Liver (tissue), 9 donors: ENCODE results near the gene CEP295NL. TPM values are rescaled to one million over a fixed set of nuclear protein-coding genes. Genes with fewer than 3 reads are reported as not detected.

Experiments used
- DNase-seq: peaks from one replicate; pipeline ENCODE4 v3.0.0-alpha.2; 2017; ENCODE audit warnings: low spot score
- H3K27ac ChIP-seq, 2 donors: one replicate each; pipeline ENCODE4 v1.7.0; 2013; ENCODE audit warnings: inconsistent platforms in 2 of 2, low read length in 2 of 2, control low read depth in 1 of 2, low read depth in 1 of 2, mild to moderate bottlenecking in 1 of 2
- H3K27me3 ChIP-seq, 4 donors: one replicate each; pipeline versions ENCODE4 v1.6.1 to v1.7.0; 2013; ENCODE audit warnings: low read length in 3 of 4, inconsistent platforms in 1 of 4, mild to moderate bottlenecking in 1 of 4, moderate library complexity in 1 of 4; ENCODE audit not compliant: control insufficient read depth in 4 of 4, insufficient read depth in 4 of 4
- H3K36me3 ChIP-seq, 4 donors: one replicate each; pipeline versions ENCODE4 v1.6.1 to v1.7.0; 2013; ENCODE audit warnings: low read length in 3 of 4, mild to moderate bottlenecking in 3 of 4, low read depth in 1 of 4, moderate library complexity in 1 of 4; ENCODE audit not compliant: control insufficient read depth in 4 of 4, insufficient read depth in 3 of 4
- H3K4me1 ChIP-seq, 4 donors: one replicate each; pipeline versions ENCODE4 v1.6.1 to v1.7.0; 2013; ENCODE audit warnings: low read length in 3 of 4, mild to moderate bottlenecking in 3 of 4, moderate library complexity in 1 of 4; ENCODE audit not compliant: control insufficient read depth in 4 of 4, insufficient read depth in 4 of 4
- H3K4me3 ChIP-seq, 3 donors: one replicate each; pipeline versions ENCODE4 v1.6.1 to v1.7.0; 2013; ENCODE audit warnings: low read length in 3 of 3, control low read depth in 1 of 3, low read depth in 1 of 3, mild to moderate bottlenecking in 1 of 3
- H3K9ac ChIP-seq, 2 donors: one replicate each; pipeline ENCODE4 v1.7.0; 2013; ENCODE audit warnings: low read length in 2 of 2, mild to moderate bottlenecking in 2 of 2, moderate library complexity in 2 of 2, control low read depth in 1 of 2, low read depth in 1 of 2
- H3K9me3 ChIP-seq, 4 donors: one replicate each; pipeline versions ENCODE4 v1.6.1 to v1.7.0; 2013; ENCODE audit warnings: low read length in 3 of 4; ENCODE audit not compliant: control insufficient read depth in 4 of 4
- ATF3 ChIP-seq: IDR thresholded peaks from 2 replicates; pipeline ENCODE4 v1.6.1; 2016; ENCODE audit warnings: antibody characterized with exemption
- FOXA1 ChIP-seq: IDR thresholded peaks from 2 replicates; pipeline ENCODE4 v1.6.1; 2016; ENCODE audit warnings: antibody characterized with exemption
- FOXA2 ChIP-seq: IDR thresholded peaks from 2 replicates; pipeline ENCODE4 v1.6.1; 2016; ENCODE audit warnings: antibody characterized with exemption
- GABPA ChIP-seq, 2 donors: IDR thresholded peaks in 1 of 2; conservative IDR thresholded peaks in 1 of 2; 2 replicates each; pipeline ENCODE4 v1.6.1; 2016; ENCODE audit warnings: antibody characterized with exemption in 2 of 2, mild to moderate bottlenecking in 1 of 2, moderate library complexity in 1 of 2
- HNF4A ChIP-seq, 2 donors: conservative IDR thresholded peaks; 2 replicates each; pipeline ENCODE4 v1.6.1; 2016; ENCODE audit warnings: antibody characterized with exemption in 2 of 2, mild to moderate bottlenecking in 2 of 2
- JUND ChIP-seq, 2 donors: IDR thresholded peaks; 2 replicates each; pipeline ENCODE4 v1.6.1; 2016; ENCODE audit warnings: antibody characterized with exemption in 2 of 2
- NR2F2 ChIP-seq: IDR thresholded peaks from 2 replicates; pipeline ENCODE4 v1.6.1; 2016; ENCODE audit warnings: antibody characterized with exemption
- RAD21 ChIP-seq, 2 donors: IDR thresholded peaks; 2 replicates each; pipeline ENCODE4 v1.6.1; 2016; ENCODE audit warnings: antibody characterized with exemption in 2 of 2, mild to moderate bottlenecking in 2 of 2
- RXRA ChIP-seq, 2 donors: IDR thresholded peaks; 2 replicates each; pipeline ENCODE4 v1.6.1; 2017 to 2018; ENCODE audit warnings: antibody characterized with exemption in 2 of 2, mild to moderate bottlenecking in 1 of 2
- TAF1 ChIP-seq: conservative IDR thresholded peaks from 2 replicates; pipeline ENCODE4 v1.6.1; 2016; ENCODE audit warnings: antibody characterized with exemption, mild to moderate bottlenecking
- YY1 ChIP-seq: IDR thresholded peaks from 2 replicates; pipeline ENCODE4 v1.6.1; 2016; ENCODE audit warnings: antibody characterized with exemption, mild to moderate bottlenecking
- ZBTB33 ChIP-seq: IDR thresholded peaks from 2 replicates; pipeline ENCODE4 v1.6.1; 2016; ENCODE audit warnings: antibody characterized with exemption
- WGBS: extraction: QIAGEN DNeasy Blood & Tissue Kit; methylation state at CpG from one replicate; pipeline ENCODE4 v1.1.7; 2013; 5-methylcytosine and 5-hydroxymethylcytosine counted together
- polyA plus RNA-seq, 2 donors: library from polyadenylated mRNA; stranded (reverse) in 1 of 2; unstranded in 1 of 2; fragments of 200-250 nt in 1 of 2; fragments of >200 nt in 1 of 2; fragmentation: Nextera tagmentation in 1 of 2; extraction: Ambion mirVana in 1 of 2; gene quantifications; one replicate each; pipeline versions ENCODE4 v1.2.1 to v1.2.3, GENCODE V29; 2013 to 2015
- total RNA-seq, 2 donors: library from RNA; depleted of rRNA; stranded (reverse); fragments of >200 nt; gene quantifications; one replicate each; pipeline ENCODE4 v1.2.3, GENCODE V29; 2014
- TF ChIP-seq, protein P1 (sequence below): IDR thresholded peaks from 2 replicates; pipeline ENCODE4 v1.6.1; 2016; ENCODE audit warnings: antibody characterized with exemption
- TF ChIP-seq, protein P2 (sequence below): IDR thresholded peaks from 2 replicates; pipeline ENCODE4 v1.6.1; 2016; ENCODE audit warnings: antibody characterized with exemption, mild to moderate bottlenecking
- donor health status: healthy.
- donor health status: healthy.
- donor health status: healthy.
- donor health status: healthy.
- donor health status: healthy.

CEP295NL gene
- total and polyA plus RNA-seq, 4 donors: 0.28 to 1.0 TPM; not detected in 2

DNA sequence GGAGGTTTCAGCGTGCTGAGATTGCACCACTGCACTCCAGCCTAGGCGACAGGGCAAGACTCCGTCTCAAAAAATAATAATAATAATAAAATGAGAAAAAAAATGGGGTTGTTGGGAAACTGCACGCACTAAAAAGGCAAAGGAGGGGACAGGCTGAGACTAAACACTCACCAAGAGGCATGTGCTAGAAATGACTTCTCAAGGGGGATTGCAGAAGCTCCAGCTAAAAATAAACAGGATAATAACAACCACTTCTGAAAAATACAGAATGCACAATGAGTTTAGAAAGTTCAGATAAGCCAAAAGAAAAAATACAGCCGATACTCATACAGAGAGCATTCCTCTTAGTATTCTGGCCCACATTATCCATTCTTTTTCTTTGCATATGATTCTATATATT is 37.3 kb upstream of the CEP295NL start:
- no peaks in the 10 kb centered on the region for H3K27me3 ChIP-seq
- TF ChIP-seq RAD21 (IDR thresholded peaks at IDR 0.05) (no peak), HNF4A (conservative IDR thresholded peaks at IDR 0.05) (no peak), ATF3 (no peak), JUND (IDR thresholded peaks at IDR 0.05) (no peak), NR2F2 (no peak), GABPA (IDR thresholded peaks at IDR 0.05 in 1 of 2, conservative IDR thresholded peaks at IDR 0.05 in 1 of 2) (no peak), FOXA2 (no peak)
- TF ChIP-seq, protein P1, sequence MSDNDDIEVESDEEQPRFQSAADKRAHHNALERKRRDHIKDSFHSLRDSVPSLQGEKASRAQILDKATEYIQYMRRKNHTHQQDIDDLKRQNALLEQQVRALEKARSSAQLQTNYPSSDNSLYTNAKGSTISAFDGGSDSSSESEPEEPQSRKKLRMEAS: no peak
- no peaks in the 10 kb centered on the region for H3K9me3 ChIP-seq
- no peak for DNase-seq
- H3K4me3 ChIP-seq: no peak overlapping the region
- no peak overlapping the region for H3K9ac ChIP-seq
- WGBS: 79% methylated on average over 5 of the region's 5 CpGs
- H3K36me3 ChIP-seq: no peaks in the 10 kb centered on the region
- H3K4me1 ChIP-seq: no peaks in the 10 kb centered on the region
- H3K27ac ChIP-seq: no peak overlapping the region

DNA sequence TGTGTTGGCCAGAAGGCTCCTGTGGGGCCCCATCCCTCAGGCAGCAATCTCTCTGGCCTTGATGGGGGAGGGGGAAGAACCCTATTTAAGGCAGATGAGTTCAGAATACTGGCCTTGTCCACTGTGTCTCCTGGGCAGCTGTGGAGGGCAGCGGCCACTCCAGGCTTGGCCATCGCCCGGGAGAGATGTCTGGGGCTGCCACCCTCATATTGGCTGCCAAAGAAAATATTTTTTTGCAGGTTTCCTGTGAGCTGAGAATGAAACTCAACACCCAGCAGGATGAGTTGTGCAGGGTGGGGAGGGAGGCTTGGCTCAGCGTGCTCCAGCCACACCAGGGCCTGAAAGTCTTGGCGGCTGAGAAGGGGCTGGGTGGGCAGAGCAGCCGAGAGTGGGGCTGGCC is 36.6 kb upstream of the CEP295NL start:
- Histone ChIP-seq H3K9ac (no peak overlapping the region), H3K27ac (no peak overlapping the region), H3K4me3 (no peak overlapping the region), H3K9me3 (no peaks in the 10 kb centered on the region), H3K36me3 (no peaks in the 10 kb centered on the region), H3K27me3 (no peaks in the 10 kb centered on the region), H3K4me1 (no peaks in the 10 kb centered on the region)
- TF ChIP-seq TAF1: no peak
- no peak for TF ChIP-seq NR2F2
- TF ChIP-seq ATF3: no peak
- TF ChIP-seq FOXA2: no peak
- TF ChIP-seq, protein P1: no peak
- no peak for TF ChIP-seq ZBTB33
- TF ChIP-seq FOXA1: no peak
- TF ChIP-seq JUND (IDR thresholded peaks at IDR 0.05): no peak
- TF ChIP-seq YY1: no peak
- no peak for TF ChIP-seq GABPA (IDR thresholded peaks at IDR 0.05 in 1 of 2, conservative IDR thresholded peaks at IDR 0.05 in 1 of 2)
- TF ChIP-seq, protein P2, sequence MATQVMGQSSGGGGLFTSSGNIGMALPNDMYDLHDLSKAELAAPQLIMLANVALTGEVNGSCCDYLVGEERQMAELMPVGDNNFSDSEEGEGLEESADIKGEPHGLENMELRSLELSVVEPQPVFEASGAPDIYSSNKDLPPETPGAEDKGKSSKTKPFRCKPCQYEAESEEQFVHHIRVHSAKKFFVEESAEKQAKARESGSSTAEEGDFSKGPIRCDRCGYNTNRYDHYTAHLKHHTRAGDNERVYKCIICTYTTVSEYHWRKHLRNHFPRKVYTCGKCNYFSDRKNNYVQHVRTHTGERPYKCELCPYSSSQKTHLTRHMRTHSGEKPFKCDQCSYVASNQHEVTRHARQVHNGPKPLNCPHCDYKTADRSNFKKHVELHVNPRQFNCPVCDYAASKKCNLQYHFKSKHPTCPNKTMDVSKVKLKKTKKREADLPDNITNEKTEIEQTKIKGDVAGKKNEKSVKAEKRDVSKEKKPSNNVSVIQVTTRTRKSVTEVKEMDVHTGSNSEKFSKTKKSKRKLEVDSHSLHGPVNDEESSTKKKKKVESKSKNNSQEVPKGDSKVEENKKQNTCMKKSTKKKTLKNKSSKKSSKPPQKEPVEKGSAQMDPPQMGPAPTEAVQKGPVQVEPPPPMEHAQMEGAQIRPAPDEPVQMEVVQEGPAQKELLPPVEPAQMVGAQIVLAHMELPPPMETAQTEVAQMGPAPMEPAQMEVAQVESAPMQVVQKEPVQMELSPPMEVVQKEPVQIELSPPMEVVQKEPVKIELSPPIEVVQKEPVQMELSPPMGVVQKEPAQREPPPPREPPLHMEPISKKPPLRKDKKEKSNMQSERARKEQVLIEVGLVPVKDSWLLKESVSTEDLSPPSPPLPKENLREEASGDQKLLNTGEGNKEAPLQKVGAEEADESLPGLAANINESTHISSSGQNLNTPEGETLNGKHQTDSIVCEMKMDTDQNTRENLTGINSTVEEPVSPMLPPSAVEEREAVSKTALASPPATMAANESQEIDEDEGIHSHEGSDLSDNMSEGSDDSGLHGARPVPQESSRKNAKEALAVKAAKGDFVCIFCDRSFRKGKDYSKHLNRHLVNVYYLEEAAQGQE: no peak
- TF ChIP-seq HNF4A (conservative IDR thresholded peaks at IDR 0.05): no peak
- no peak for TF ChIP-seq RXRA (IDR thresholded peaks at IDR 0.05)
- DNase-seq: no peak
- WGBS: 88% methylated on average over 6 of the region's 6 CpGs
